ENCODE measurements around the gene KYNU.
"Not testable (repeated sequence)": the region's sequence is repeated elsewhere in the genome, so short reads cannot be mapped to it uniquely, and the experiment has no call there.

KYNU gene

GRCh38 chr2:142872882-142873724 lies 4.4 kb upstream of the KYNU start:
- DNase-seq: no peak

DNA sequence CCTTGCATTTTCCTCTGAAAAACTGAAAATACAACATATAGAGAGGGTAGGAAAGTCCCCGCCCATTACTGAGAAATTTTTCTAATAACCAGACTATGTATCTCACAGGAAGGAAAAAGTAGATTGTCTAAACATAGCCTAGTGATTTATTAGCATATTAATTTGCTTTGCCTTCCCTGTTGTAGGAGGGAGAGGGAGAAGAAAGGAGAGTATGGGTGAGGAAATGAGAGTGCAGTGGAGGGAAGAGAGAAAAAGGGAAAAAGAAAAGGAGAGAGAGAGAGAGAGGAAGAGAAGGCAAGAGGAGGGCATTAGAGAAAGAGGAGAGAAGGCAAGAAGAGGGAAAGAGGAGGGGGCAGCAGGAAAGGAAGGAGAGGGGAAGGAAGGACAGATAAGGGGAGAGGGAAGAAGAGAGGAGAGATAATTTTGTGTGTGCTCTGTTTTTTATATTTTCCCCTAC lies 3.6 kb upstream of the KYNU start:
- no peak for DNase-seq

GRCh38 chr2:142874293-142874814 lies 3.1 kb upstream of the KYNU start:
- no peak for DNase-seq

DNA sequence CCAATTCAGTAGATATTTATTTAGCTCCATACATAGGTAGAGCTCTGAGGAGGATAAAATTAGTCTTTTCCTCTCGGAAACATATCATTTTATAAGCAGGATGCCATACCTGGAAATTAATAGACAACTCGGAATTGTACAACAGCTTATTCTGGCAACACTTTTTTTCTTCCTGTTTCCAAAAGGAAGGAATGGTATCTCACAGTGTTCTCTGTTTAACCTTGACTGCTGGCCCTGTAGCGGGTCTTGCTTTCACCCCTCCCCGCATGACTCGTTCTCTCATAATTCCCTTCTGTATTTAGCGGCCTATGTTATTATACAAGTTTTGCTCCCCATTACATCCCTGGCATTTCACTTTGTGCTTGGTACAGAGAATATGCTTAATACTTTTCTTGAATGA lies 2.5 kb upstream of the KYNU start:
- DNase-seq: no peak

DNA sequence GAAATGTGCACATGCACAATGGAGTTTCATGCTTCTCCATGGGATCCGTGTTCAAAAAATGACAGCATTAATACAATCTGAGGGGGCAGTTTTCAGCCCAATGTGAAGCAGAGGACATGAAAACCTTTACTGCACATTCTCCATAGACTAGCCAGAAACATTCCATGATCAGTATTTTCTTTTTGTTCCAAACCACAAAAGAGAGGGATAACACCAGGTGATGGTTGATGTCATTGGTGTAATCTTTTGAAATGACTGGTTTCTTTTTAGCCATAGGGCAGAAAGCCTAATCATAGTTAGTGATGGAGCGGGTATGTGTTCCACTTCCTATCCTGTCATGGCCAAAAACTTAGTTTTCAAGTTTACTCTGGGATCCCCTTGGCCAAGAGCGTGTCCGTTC lies 1.8 kb upstream of the KYNU start:
- no peak for DNase-seq

DNA sequence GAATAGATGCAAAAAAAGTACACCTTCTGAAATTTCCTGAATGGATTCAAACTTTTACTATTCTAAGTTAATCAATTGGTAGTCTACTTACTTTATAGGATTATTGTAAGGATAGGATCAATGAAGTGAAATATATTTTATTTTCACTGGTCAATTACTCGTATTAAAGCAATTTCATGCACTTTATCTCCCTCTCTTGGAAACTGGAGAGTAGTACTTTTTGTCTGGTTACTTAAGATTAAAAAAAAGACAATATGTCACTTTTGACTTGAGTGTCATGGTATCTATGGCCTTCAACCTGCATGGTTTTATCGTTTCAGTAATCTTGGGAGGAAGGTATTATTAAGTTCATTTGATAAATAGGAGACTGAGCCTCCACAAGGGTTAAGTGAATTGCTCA lies 1.0 kb upstream of the KYNU start:
- DNase-seq: no peak

GRCh38 chr2:142878031-142878678 lies 691 bp downstream of the KYNU start:
- DNase-seq: no peak

- DNase-seq: no peak
Measured at GRCh38 chr2:142879151-142879550, 1.7 kb downstream of the KYNU start.

DNA sequence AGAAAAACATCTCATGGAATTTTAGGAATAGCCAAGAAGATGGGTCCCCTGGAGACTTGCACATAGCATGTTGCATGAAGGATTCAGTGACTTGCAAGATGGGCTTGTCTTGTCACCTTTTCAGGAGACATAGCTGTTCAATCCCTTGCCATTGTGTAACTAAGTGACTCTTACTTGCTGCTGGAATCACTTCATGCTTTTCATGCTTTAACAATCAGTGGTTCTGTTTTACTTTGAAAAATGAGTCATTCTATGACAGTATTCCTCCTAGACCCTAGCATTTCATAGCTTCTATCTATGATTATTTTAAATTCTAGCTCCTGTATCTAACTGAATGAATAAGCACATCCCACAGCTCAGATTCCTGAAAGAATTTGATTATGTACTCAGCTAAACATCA lies 2.8 kb downstream of the KYNU start:
- no peak for DNase-seq

GRCh38 chr2:142881619-142882018 lies 4.2 kb downstream of the KYNU start:
- DNase-seq: no peak

DNA sequence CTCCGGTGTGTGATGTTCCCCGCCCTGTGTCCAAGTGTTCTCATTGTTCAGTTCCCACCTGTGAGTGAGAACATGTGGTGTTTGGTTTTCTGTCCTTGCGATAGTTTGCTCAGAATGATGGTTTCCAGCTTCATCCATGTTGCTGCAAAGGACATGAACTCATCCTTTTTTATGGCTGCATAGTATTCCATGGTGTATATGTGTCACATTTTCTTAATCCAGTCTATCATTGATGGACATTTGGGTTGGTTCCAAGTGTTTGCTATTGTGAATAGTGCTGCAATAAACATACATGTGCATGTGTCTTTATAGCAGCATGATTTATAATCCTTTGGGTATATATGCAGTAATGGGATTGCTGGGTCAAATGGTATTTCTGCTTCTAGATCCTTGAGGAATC lies 5.0 kb downstream of the KYNU start:
- not testable (repeated sequence) for DNase-seq

DNA sequence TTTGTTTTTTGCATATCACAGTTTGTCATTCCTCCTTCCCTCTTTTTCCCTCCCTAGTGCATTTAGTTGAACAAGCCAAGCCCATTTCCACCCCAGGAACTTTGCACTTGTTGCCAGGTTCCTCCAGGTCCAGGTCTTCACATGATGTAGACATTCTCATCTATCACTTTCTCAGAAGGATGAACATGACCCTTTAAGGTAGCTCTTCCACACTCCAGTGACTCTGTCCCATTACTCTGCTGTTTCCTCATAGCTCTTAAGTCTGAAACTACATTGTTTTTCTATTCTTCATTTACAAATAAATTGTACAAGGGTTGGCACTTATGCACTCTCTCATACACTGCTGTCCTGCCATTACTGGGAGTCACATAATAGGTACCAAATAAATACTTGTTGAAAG lies 6.1 kb downstream of the KYNU start:
- DNase-seq: no peak

- DNase-seq: no peak
Measured at GRCh38 chr2:142885543-142885942, 8.1 kb downstream of the KYNU start.

DNA sequence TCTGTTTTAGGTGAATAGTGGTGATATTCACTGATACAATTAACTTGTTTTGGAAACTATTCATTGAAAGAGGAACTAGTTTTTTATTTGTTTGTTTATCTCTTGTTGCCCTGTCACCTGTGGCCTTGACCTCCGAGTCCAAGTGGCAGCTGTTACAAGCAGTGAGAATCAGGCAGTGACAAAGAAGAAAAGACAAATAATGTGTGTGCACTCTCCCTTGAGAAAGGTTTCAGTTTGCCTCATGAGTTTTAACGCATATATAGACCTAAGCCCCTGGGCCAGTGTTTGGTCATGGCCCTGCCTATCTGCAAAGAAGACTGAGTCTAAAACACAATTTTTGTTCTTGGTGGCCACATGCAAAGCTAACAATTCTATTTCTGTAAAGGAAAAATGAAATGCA lies 15.3 kb downstream of the KYNU start:
- no peak for DNase-seq

DNA sequence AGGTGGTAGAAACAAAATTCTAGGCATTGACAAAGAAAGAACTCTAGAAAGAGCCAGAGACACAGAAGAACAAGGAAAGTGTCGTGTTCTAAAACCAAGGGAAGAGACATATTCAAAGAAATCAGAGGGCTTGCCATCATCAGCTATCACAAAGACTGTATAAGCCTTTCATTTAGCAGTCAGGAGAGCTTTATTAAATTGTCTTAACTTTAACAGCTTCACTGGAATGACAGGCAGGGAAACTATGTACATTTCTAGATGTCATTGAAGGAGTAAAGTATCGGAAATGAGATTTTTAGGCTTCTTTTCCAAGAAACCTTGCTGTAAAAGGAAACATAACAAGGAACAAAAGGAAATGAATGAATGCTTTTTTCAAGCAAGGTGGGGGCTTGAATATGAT lies 15.8 kb downstream of the KYNU start:
- DNase-seq: no peak

- DNase-seq: no peak
Measured at GRCh38 chr2:142897807-142898206, 20.3 kb downstream of the KYNU start.

GRCh38 chr2:142900327-142900726 lies 22.9 kb downstream of the KYNU start:
- not testable (repeated sequence) for DNase-seq

DNA sequence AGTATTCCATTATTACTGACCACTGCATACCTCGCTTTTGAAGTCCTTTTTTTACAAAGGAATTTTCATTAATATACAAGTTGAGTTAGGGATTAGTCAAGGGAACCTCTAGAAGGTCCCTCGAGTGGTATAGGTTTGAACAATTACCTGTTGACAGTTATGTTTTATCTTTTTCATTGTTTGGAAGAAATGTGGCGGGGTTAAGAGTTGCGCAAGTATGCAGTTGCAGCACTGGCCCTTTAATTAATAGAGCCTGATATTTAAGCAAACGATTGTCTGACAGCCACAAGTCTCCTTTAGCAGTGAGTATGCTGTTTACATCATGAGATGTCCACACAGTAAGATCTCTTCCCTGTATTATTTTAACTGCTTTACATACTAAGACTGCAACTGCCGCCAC lies 24.3 kb downstream of the KYNU start:
- DNase-seq: no peak

GRCh38 chr2:142903726-142904125 lies 26.3 kb downstream of the KYNU start:
- DNase-seq: not testable (repeated sequence)

DNA sequence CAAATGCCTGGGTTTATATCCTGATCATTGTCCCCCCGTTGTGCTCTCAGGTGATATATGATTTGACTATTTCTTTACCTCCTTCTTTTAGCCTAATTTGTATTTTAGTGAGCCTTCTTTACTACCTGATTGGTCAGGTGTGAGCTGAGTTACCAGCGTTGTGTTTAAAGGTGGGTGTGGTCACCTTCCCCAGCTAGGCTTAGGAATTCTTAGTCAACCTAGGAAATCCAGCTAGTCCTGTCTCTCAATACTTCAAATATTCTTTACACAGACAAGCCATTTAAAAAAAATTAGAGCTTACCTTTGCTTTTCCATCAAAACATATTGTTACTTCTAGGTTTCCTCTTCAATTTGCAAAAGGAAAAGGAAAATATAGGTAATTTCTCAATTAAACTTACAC lies 30.2 kb downstream of the KYNU start:
- DNase-seq: no peak

DNA sequence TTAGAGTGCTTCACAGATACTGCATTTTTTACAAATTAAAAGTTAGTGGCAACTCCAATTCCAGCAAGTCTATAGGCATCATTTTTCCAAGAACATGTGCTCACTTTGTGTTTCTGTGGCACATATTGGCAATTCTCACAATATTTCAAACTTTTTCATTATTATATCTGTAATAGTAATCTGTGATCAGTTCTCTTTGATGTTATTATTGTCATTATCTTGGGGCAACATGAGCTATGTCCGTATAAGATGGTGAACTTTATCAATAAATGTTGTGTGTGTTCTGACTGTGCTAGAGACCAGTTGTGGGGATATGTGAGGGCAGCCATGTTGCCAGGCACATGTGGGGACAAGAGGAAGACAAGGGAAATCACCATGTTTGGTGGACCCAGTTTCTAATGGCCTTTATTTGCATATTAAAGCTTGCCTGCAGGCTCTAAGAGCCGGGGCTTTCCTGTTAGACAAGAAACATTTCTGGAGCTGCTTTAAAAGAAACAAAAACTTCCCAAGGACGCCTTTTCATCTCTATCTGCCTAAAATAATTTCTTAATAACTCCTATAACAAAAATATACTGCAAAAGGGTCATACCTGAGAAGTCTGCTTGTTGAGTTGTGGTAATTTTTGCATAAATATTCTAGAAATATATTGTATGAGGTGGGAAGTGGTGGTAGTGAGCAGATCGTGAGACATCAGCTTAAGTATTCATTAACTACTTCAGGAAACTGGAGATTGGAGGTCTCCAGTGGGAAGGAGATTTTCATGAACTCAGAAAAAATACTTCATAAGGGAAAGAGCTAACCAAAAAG lies 37.2 kb downstream of the KYNU start:
- no peak for DNase-seq

DNA sequence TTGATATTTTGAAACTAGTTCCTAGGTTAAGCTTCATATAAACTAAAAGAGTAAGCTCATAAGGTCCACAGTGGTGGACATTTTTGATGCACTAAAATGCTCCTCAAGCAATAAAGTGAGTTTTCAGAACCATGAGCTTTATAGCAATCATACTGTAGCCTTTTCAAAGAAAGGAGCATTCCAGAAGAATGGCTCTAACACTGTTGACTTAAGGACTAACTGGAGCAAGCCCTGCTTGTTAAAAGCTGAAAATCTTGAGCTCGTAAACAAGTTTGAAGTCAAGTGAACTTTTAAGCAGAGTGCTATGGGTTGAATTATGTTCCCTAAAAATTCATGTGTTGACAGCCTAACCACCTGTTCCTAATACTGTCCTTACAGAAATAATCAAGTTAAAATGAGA lies 38.0 kb downstream of the KYNU start:
- DNase-seq: no peak

DNA sequence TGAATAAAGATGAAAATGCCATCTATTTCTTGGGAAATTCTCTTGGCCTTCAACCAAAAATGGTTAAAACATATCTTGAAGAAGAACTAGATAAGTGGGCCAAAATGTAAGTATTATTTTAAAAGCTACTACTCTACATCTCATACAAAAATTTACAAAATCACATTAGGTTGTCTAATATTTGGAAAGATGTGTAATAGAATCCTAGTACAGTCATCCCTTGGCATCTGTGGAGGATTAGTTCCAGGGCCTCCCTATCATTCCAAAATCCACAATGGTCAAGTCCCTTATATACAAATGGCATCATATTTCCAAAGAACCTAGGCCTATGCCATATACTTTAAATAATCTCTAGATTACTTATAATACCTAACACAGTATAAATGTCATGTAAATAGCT lies 41.2 kb downstream of the KYNU start:
- DNase-seq: no peak
